Smooth muscle cell (in vitro differentiated cells): Measurements from ENCODE around the gene CAMK1D. TPM values are rescaled to one million over a fixed set of nuclear protein-coding genes. Genes with fewer than 3 reads are reported as not detected.

Experiments used
- DNase-seq: peaks from one replicate; lab custom pipeline; 2025; ENCODE audit not compliant: unreplicated experiment; lab: John Stamatoyannopoulos, UW
- H2AFZ ChIP-seq: fragments of 200-600 bp; sonication (generic); 2 replicates; pipeline ENCODE4 v1.6.0; 2016; ENCODE audit warnings: antibody characterized with exemption, low read depth, mild to moderate bottlenecking
- H3F3A ChIP-seq: fragments of 200-600 bp; sonication (generic); 2 replicates; pipeline ENCODE4 v1.6.0; 2017; ENCODE audit warnings: antibody characterized with exemption, low read depth
- H3K27ac ChIP-seq: fragments of 200-600 bp; sonication (generic); 2 replicates; pipeline ENCODE4 v1.5.1; 2016; ENCODE audit warnings: low read depth, mild to moderate bottlenecking
- H3K27me3 ChIP-seq: fragments of 200-600 bp; sonication (generic); 2 replicates; pipeline ENCODE4 v1.6.1; 2016; ENCODE audit warnings: low read depth, mild to moderate bottlenecking
- H3K36me3 ChIP-seq: fragments of 200-600 bp; sonication (generic); 2 replicates; pipeline ENCODE4 v1.5.1; 2016; ENCODE audit warnings: low read depth
- H3K4me1 ChIP-seq: fragments of 200-600 bp; sonication (generic); 2 replicates; pipeline ENCODE4 v1.5.1; 2016; ENCODE audit warnings: low read depth
- H3K4me2 ChIP-seq: fragments of 200-600 bp; sonication (generic); 2 replicates; pipeline ENCODE4 v1.6.0; 2016; ENCODE audit warnings: mild to moderate bottlenecking
- H3K4me3 ChIP-seq: fragments of 200-600 bp; sonication (generic); 2 replicates; pipeline ENCODE4 v1.5.1; 2016; ENCODE audit warnings: mild to moderate bottlenecking
- H3K79me2 ChIP-seq: fragments of 200-600 bp; sonication (generic); 2 replicates; pipeline ENCODE4 v1.6.0; 2016; ENCODE audit warnings: low read depth, mild to moderate bottlenecking
- H3K9ac ChIP-seq: fragments of 200-600 bp; sonication (generic); 2 replicates; pipeline ENCODE4 v1.6.0; 2016; ENCODE audit warnings: low read depth
- H3K9me3 ChIP-seq: fragments of 200-600 bp; sonication (generic); replicated peaks from 2 replicates; pipeline ENCODE4 v1.5.1; 2016; ENCODE audit warnings: low read depth
- H4K20me1 ChIP-seq: fragments of 200-600 bp; sonication (generic); 2 replicates; pipeline ENCODE4 v1.6.0; 2016; ENCODE audit warnings: low read depth
- WGBS: methylation state at CpG from one replicate; pipeline ENCODE4 v1.1.7; 2016; ENCODE audit warnings: low lambda C conversion rate; 5-methylcytosine and 5-hydroxymethylcytosine counted together
- polyA plus RNA-seq: library from polyadenylated mRNA; unstranded; fragments of >200 nt; fragmentation: Nextera tagmentation; extraction: Ambion mirVana; gene quantifications from 2 replicates; pipeline ENCODE4 v1.2.1, GENCODE V29; 2016
- total RNA-seq: library from RNA; depleted of rRNA; stranded (reverse); fragments of >200 nt; gene quantifications from 2 replicates; pipeline ENCODE4 v1.2.3, GENCODE V29; 2014
- TF ChIP-seq, protein P1 (sequence below): fragments of 200-600 bp; sonication (generic); IDR thresholded peaks from 2 replicates; pipeline ENCODE4 v1.5.1; 2017; ENCODE audit warnings: borderline replicate concordance, mild to moderate bottlenecking, antibody characterized with exemption; ENCODE audit not compliant: insufficient read depth, poor library complexity, severe bottlenecking

Gene CAMK1D
- total and polyA plus RNA-seq, 2 experiments from 2014 or later = 1.6 to 2.3 TPM

DNA sequence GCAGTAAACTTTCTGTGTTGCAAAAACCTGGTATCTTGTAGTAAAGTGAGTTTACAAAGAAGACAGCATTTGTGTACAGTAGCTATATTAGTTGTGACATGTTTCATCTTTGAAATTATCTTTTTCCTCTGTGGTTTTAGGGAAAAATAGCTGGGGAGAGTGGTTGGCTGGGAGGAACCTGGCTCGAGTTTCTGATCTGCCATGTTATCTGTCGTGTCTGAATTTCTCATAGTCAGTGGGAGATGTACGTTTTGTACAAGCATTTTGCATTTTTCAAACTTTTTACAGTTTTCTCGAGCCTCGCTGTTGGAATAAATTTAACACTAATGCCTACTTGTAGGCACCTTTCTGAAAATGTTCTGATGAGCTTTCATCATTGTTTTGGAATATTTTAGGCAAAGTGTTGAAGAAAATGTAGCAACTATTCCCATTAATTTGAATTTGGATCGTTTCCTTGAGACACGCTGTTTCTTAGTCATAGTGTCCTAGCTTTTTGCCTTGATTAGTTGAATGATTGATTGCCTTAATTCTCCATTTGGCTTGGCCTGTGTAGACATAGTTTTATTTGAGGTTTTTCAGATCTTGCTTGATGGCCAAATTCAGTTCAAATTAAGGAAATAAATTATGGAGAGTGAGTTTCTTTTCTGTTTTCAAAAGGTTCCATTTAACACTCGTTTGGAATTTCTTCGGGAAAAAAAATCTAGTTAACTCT lies 65.1 kb downstream of the CAMK1D start:
- no peak for DNase-seq
- no peak overlapping the region for H3K4me3 ChIP-seq
- H2AFZ ChIP-seq = no peak overlapping the region
- H3K27me3 ChIP-seq = no peaks in the 10 kb centered on the region
- H3K4me1 ChIP-seq = no peaks in the 10 kb centered on the region
- H3K9me3 ChIP-seq = no peaks in the 10 kb centered on the region
- WGBS = 78% methylated on average over 9 of the region's 9 CpGs
- H4K20me1 ChIP-seq = no peaks in the 10 kb centered on the region
- H3K27ac ChIP-seq = no peak overlapping the region
- TF ChIP-seq, protein P1, sequence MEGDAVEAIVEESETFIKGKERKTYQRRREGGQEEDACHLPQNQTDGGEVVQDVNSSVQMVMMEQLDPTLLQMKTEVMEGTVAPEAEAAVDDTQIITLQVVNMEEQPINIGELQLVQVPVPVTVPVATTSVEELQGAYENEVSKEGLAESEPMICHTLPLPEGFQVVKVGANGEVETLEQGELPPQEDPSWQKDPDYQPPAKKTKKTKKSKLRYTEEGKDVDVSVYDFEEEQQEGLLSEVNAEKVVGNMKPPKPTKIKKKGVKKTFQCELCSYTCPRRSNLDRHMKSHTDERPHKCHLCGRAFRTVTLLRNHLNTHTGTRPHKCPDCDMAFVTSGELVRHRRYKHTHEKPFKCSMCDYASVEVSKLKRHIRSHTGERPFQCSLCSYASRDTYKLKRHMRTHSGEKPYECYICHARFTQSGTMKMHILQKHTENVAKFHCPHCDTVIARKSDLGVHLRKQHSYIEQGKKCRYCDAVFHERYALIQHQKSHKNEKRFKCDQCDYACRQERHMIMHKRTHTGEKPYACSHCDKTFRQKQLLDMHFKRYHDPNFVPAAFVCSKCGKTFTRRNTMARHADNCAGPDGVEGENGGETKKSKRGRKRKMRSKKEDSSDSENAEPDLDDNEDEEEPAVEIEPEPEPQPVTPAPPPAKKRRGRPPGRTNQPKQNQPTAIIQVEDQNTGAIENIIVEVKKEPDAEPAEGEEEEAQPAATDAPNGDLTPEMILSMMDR = no peak
- no peak overlapping the region for H3K9ac ChIP-seq
- no peaks in the 10 kb centered on the region for H3K79me2 ChIP-seq
- peak overlapping the region; percentile 0 for H3K4me2 ChIP-seq
- H3F3A ChIP-seq = peaks cover 4% of the 10 kb centered on the region
- H3K36me3 ChIP-seq = no peaks in the 10 kb centered on the region

DNA sequence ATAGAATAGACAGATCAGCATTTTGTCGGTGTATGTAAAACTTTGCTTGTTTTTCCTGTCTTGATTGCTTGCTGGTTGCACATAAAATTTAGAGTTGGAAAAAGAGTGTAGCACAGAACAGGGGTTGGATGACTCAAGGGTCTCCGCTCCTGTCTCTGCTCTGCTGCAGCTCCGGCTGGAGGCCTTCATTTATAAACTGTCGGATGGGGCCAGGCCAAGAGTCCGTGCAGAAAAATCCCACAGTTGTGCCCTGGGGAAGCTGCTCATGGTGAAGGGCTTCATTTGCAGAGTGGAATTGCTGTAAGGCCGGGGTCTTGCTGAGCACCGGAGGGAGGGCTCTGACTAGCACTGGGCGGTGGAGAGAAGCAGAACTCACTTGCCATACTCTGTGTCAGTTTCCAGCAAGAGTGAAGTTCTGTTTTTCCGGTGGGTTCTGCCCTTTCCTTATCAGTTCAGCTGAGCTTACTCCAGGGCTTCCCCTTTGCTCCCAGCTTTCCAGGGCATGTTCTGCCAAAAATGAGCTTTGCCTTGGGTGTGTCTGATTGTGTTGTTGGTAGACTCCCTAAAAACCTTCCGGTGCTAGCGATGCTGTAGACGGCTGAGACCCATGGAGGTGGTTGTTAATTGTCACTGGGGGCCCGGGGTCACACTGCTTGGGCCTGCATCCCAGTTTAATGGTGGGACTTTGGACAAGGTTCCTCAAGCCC lies 67.2 kb downstream of the CAMK1D start:
- peaks cover 4% of the 10 kb centered on the region for H3K4me1 ChIP-seq
- DNase-seq = no peak
- TF ChIP-seq, protein P1 = no peak

DNA sequence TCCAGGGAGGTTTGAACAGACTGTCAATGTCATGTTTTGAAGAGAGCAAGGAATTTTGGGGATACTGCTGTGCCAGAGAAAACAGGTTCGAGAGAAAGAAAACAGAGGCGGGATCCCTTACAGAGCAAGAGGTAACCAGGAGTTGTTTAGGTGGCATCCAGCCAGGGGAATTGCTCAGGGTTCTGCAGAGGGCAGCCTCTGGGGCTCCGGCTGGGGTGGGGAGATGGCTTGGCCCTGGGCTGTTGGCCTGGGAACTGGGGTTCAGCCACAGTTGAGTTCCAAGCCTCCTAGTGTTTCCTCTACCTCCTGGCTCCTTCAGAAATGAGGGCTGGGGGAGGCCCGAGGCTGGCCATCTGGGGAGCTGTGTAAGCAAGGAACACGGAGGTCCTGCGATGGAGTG lies 68.0 kb downstream of the CAMK1D start:
- no peak overlapping the region for H3K4me2 ChIP-seq
- no peak overlapping the region for H3K27ac ChIP-seq
- WGBS = 90% methylated on average over 6 of the region's 6 CpGs
- H3F3A ChIP-seq = peaks cover 7% of the 10 kb centered on the region
- H4K20me1 ChIP-seq = no peaks in the 10 kb centered on the region
- H3K9ac ChIP-seq = no peak overlapping the region
- H3K4me1 ChIP-seq = peaks cover 4% of the 10 kb centered on the region
- H3K4me3 ChIP-seq = no peak overlapping the region
- no peaks in the 10 kb centered on the region for H3K36me3 ChIP-seq
- no peaks in the 10 kb centered on the region for H3K27me3 ChIP-seq
- TF ChIP-seq, protein P1 = no peak
- H2AFZ ChIP-seq = no peak overlapping the region
- no peak for DNase-seq
- H3K9me3 ChIP-seq = no peaks in the 10 kb centered on the region
- H3K79me2 ChIP-seq = no peaks in the 10 kb centered on the region

More for the DNA sequence above, 67.2 kb downstream of the CAMK1D start:
- no peaks in the 10 kb centered on the region for H3K27me3 ChIP-seq
- peaks cover 7% of the 10 kb centered on the region for H3F3A ChIP-seq
- no peaks in the 10 kb centered on the region for H3K79me2 ChIP-seq
- H3K36me3 ChIP-seq = no peaks in the 10 kb centered on the region
- H3K9ac ChIP-seq = no peak overlapping the region
- H3K27ac ChIP-seq = no peak overlapping the region
- H3K4me2 ChIP-seq = no peak overlapping the region
- no peaks in the 10 kb centered on the region for H4K20me1 ChIP-seq
- no peak overlapping the region for H3K4me3 ChIP-seq
- no peaks in the 10 kb centered on the region for H3K9me3 ChIP-seq
- H2AFZ ChIP-seq = no peak overlapping the region
- WGBS = 62% methylated on average over 13 of the region's 13 CpGs
